Left lung (tissue), 10 donors: ENCODE measurements around the gene PNMT. TPM values are rescaled to one million over a fixed set of nuclear protein-coding genes. Genes with fewer than 3 reads are reported as not detected.

ENCODE experiments used
- ATAC-seq: fragments of 200-7000 bp; cut with Tn5 transposase; one replicate; pipeline ENCODE4 v1.9.1; 2020; ENCODE audit warnings: moderate library complexity
- DNase-seq, 4 donors: peaks; one replicate each; pipeline ENCODE4 v3.0.0-alpha.2; 2013 to 2020
- H3K27ac ChIP-seq, 2 donors: fragments of 200-600 bp; sonication (generic) in 1 of 2; one replicate each; pipeline versions ENCODE4 v1.5.0 to v1.8.0; 2020 to 2021
- H3K27me3 ChIP-seq, 2 donors: fragments of 200-600 bp; sonication (generic) in 1 of 2; one replicate each; pipeline versions ENCODE4 v1.5.0 to v1.8.0; 2020 to 2021
- H3K36me3 ChIP-seq, 2 donors: fragments of 200-600 bp; sonication (generic) in 1 of 2; one replicate each; pipeline versions ENCODE4 v1.5.0 to v1.8.0; 2020 to 2021
- H3K4me1 ChIP-seq, 2 donors: fragments of 200-600 bp; one replicate each; pipeline ENCODE4 v1.8.0; 2021
- H3K4me3 ChIP-seq, 2 donors: fragments of 200-600 bp; sonication (generic) in 1 of 2; one replicate each; pipeline versions ENCODE4 v1.5.0 to v1.8.0; 2020 to 2021; ENCODE audit warnings: mild to moderate bottlenecking in 1 of 2
- H3K9me3 ChIP-seq, 2 donors: fragments of 200-600 bp; sonication (generic) in 1 of 2; one replicate each; pipeline versions ENCODE4 v1.5.0 to v1.8.0; 2020 to 2021
- CTCF ChIP-seq, 2 donors: fragments of 200-600 bp; sonication (generic) in 1 of 2; IDR thresholded peaks; one replicate each; pipeline versions ENCODE4 v1.5.0 to v1.8.0; 2021; ENCODE audit warnings: antibody characterized with exemption in 2 of 2
- intact Hi-C, 2 donors: fragments of 100-400 bp; cut with DNase I; formaldehyde crosslinking; loops; one replicate each; pipeline versions ENCODE4 v1.11.2 to v1.14.2; 2022
- polyA plus RNA-seq, 6 donors: library from polyadenylated mRNA; unstranded; fragments of 120-200 nt; gene quantifications; one replicate each; pipeline ENCODE4 v1.2.1, GENCODE V29; 2013; ENCODE audit not compliant: insufficient read length in 6 of 6
- total RNA-seq, 2 donors: library from RNA; stranded (reverse); fragmentation: NEBNext Ultra II Directional; extraction: Animal tissue kit (Norgen Biotek cat#: 25700); gene quantifications; one replicate each; pipeline ENCODE4 v1.2.1, GENCODE V29; 2021
- donor health status: DM: no; HTN: yes; CAD: no.
- donor health status: DM: no; HTN: no; CAD: no.

The PNMT gene
- total and polyA plus RNA-seq, 8 donors, result 0.38 to 2.4 (median 1.7) TPM

DNA sequence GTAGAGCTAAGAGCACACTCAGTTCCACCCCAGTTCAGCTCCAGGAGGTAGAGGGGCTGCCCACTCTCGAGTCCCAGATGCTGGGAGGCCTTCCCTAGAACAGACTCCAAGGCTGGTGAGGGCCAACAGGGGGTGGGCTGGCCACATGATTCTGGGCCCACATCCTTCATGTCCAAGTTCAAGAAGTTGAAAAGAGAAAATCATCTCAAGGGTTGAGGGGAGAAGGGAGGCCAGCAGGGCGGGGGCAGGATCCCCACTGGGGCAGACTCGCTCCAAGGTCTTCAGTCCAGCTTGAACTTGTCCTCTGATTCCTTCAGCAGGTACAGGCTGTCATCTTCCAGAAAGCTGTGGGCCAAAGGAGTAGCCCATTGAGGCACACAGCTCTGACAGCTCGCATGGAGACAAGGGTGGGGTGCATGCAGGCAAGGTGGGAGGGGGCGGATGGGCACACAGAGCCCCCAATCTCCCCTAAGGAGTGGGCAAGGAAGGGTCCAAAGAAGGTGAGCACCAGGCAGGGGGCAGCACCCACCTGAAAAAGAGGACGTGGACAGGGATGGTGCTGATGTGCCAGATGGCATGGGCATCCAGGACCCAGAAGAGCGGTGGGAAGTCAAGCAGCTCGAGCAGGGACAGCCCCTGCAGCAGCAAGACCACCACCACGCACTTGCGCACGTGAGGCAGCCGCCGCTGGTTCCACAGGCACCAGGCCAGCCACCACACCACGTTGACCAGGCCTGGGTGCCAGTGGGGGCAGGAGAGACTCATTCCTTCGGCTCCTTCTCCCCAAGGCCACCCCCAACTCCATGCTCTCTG is 4.5 kb downstream of the PNMT start:
- peak in 1 of 2 donors; percentile 7 for TF ChIP-seq CTCF (IDR thresholded peaks at IDR 0.05)
- DNase-seq, result peak in 1 of 4 donors; percentile 54
- intact Hi-C loops, result no loop called here
- peaks cover 22 to 33% of the 10 kb centered on the region in 2 donors for H3K4me1 ChIP-seq
- H3K36me3 ChIP-seq, result no peaks in the 10 kb centered on the region
- H3K27me3 ChIP-seq, result peaks cover 17 to 46% of the 10 kb centered on the region in 2 donors
- ATAC-seq, result no peak
- H3K9me3 ChIP-seq, result no peaks in the 10 kb centered on the region
- H3K27ac ChIP-seq, result no peak overlapping the region
- no peak overlapping the region for H3K4me3 ChIP-seq

GRCh38 chr17:39673335-39674081 is 5.3 kb downstream of the PNMT start:
- no peak overlapping the region for H3K27ac ChIP-seq
- intact Hi-C loops, result no loop called here
- H3K27me3 ChIP-seq, result peaks cover 15 to 39% of the 10 kb centered on the region in 2 donors
- H3K36me3 ChIP-seq, result no peaks in the 10 kb centered on the region
- H3K4me3 ChIP-seq, result no peak overlapping the region
- peaks cover 19 to 27% of the 10 kb centered on the region in 2 donors for H3K4me1 ChIP-seq
- TF ChIP-seq CTCF (IDR thresholded peaks at IDR 0.05), result no peak
- H3K9me3 ChIP-seq, result no peaks in the 10 kb centered on the region
- ATAC-seq, result no peak
- peak in 1 of 4 donors; percentile 55 for DNase-seq

- no peak overlapping the region for H3K27ac ChIP-seq
- intact Hi-C loops, result no loop called here
Observed at GRCh38 chr17:39674179-39674578, 5.9 kb downstream of the PNMT start.

DNA sequence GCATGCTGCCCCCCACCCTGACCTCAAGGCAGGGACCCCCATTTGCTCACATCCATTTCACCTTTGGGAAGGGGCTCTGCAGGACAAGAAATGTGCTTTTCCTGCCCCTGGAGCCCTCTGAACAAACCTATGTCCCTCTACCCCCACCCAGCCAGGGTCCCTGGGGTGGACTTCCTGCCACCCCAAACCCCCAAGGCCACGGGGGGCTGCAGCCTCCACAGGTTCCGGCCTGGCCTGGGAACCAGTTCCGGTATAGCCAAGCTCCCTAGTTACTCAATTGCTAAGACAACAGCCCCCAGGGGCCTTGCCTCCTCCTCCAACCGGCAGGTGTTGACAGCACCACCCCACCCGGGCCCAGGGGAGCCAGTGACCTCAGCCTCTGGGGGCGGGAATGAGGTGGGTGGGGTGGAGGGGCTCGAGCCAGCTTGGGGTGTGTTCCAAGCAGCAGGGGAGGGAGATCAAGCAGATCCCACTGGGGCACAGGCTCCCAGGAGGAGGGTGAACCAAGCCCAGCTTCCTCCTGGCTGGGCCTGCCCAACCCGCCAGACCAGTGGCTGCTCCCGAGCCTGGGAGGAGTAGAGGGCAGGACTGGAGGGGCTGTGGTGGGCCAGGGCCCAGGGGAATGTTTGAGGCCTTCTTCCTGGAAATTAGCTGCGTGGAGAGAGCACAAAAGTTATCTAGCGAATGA is 6.6 kb downstream of the PNMT start:
- H3K9me3 ChIP-seq, result no peaks in the 10 kb centered on the region
- no peaks in the 10 kb centered on the region for H3K36me3 ChIP-seq
- peak overlapping the region in 1 of 2 donors; percentile 53 for H3K27ac ChIP-seq
- no peak for TF ChIP-seq CTCF (IDR thresholded peaks at IDR 0.05)
- H3K27me3 ChIP-seq, result peaks cover 10 to 25% of the 10 kb centered on the region in 2 donors
- peaks cover 19 to 22% of the 10 kb centered on the region in 2 donors for H3K4me1 ChIP-seq
- intact Hi-C loops, result no loop called here
- no peak overlapping the region for H3K4me3 ChIP-seq
- peak in 3 of 4 donors; percentile 57 to 86 (median 63) for DNase-seq
- ATAC-seq, result peak; percentile 49

More at GRCh38 chr17:39674179-39674578, 5.9 kb downstream of the PNMT start:
- peak in 1 of 4 donors; percentile 22 for DNase-seq
- Histone ChIP-seq H3K4me3 (no peak overlapping the region), H3K4me1 (peaks cover 19 to 22% of the 10 kb centered on the region in 2 donors), H3K36me3 (no peaks in the 10 kb centered on the region), H3K27me3 (peaks cover 12 to 32% of the 10 kb centered on the region in 2 donors), H3K9me3 (no peaks in the 10 kb centered on the region)
- TF ChIP-seq CTCF (IDR thresholded peaks at IDR 0.05), result no peak
- ATAC-seq, result no peak
